H1 (cell line): ENCODE measurements around the gene ITGA4. TPM values are rescaled to one million over a fixed set of nuclear protein-coding genes. Genes with fewer than 3 reads are reported as not detected.

Experiments
- CTCF ChIA-PET: fragments of 300-600 bp; sonication (Branson Sonifier 250); formaldehyde crosslinking; loops from one replicate; lab custom pipeline; 2021; ENCODE audit not compliant: partially characterized antibody; lab: Charles Lee
- POLR2A ChIA-PET: fragments of 300-600 bp; sonication (Branson Sonifier 250); formaldehyde crosslinking; loops from one replicate; lab custom pipeline; 2021; ENCODE audit warnings: inconsistent platforms; ENCODE audit not compliant: partially characterized antibody; lab: Charles Lee
- DNase-seq, 2 experiments: peaks; one replicate each; pipeline versions ENCODE4 v3.0.0 to v3.0.0-alpha.2; 2010 to 2022; ENCODE audit warnings: low spot score in 2 of 2, low read depth in 1 of 2, mixed read lengths in 1 of 2
- FAIRE-seq: peaks from 2 replicates; lab custom pipeline; 2011; peaks lifted over from hg19 to GRCh38; lab: Jason Lieb, UNC
- H2AFZ ChIP-seq: 2 replicates; pipeline ENCODE4 v1.8.1; 2012; ENCODE audit warnings: low read length, inconsistent platforms
- H2AK5ac ChIP-seq: 2 replicates; pipeline ENCODE4 v1.6.1; 2013; ENCODE audit warnings: low read depth, low read length
- H2BK120ac ChIP-seq: replicated peaks from 2 replicates; pipeline ENCODE3; 2013; ENCODE audit warnings: low read depth, low read length, inconsistent platforms
- H2BK12ac ChIP-seq: 2 replicates; pipeline ENCODE4 v1.6.1; 2013; ENCODE audit warnings: low read depth, low read length
- H2BK15ac ChIP-seq: 2 replicates; pipeline ENCODE4 v1.6.1; 2013; ENCODE audit warnings: low read length
- H2BK20ac ChIP-seq: 2 replicates; pipeline ENCODE4 v1.6.1; 2013; ENCODE audit warnings: low read length
- H2BK5ac ChIP-seq: 2 replicates; pipeline ENCODE4 v1.6.1; 2013; ENCODE audit warnings: low read depth, low read length
- H3K14ac ChIP-seq: 2 replicates; pipeline ENCODE4 v1.6.1; 2013; ENCODE audit warnings: inconsistent platforms; ENCODE audit not compliant: insufficient read length
- H3K18ac ChIP-seq: 2 replicates; pipeline ENCODE4 v1.6.1; 2013; ENCODE audit warnings: low read length; ENCODE audit errors: extremely low read depth
- H3K23ac ChIP-seq: 2 replicates; pipeline ENCODE4 v1.6.1; 2013; ENCODE audit warnings: inconsistent platforms; ENCODE audit not compliant: insufficient read length
- H3K23me2 ChIP-seq: 2 replicates; pipeline ENCODE4 v1.6.1; 2013; ENCODE audit warnings: low read depth, low read length
- H3K27ac ChIP-seq: 2 replicates; pipeline ENCODE4 v1.6.1; 2011; ENCODE audit warnings: low read depth, low read length, inconsistent platforms
- H3K27me3 ChIP-seq, 4 experiments: replicated peaks in 1 of 4; 1 replicate in 1 of 4; 2 replicates in 3 of 4; pipeline versions ENCODE4 v1.6.1 to v1.8.1; 2011 to 2013; ENCODE audit warnings: low read length in 3 of 4, mild to moderate bottlenecking in 3 of 4, inconsistent platforms in 2 of 4, mixed read lengths in 2 of 4, moderate library complexity in 1 of 4; ENCODE audit not compliant: control insufficient read depth in 3 of 4, insufficient read depth in 3 of 4; ENCODE audit errors: extremely low read depth in 1 of 4
- H3K36me3 ChIP-seq, 4 experiments: 2 replicates each; pipeline versions ENCODE4 v1.6.1 to v1.8.1; 2011 to 2013; ENCODE audit warnings: mild to moderate bottlenecking in 4 of 4, low read length in 3 of 4, moderate library complexity in 2 of 4, control low read depth in 1 of 4, inconsistent platforms in 1 of 4; ENCODE audit not compliant: insufficient read depth in 4 of 4, control insufficient read depth in 2 of 4
- H3K4ac ChIP-seq: replicated peaks from 2 replicates; pipeline ENCODE3; 2013; ENCODE audit warnings: low read length, low read depth, mixed read lengths, inconsistent platforms; ENCODE audit not compliant: insufficient read length
- H3K4me1 ChIP-seq, 4 experiments: replicated peaks in 1 of 4; 1 replicate in 1 of 4; 2 replicates in 3 of 4; pipeline versions ENCODE4 v1.6.1 to v1.8.1; 2011 to 2013; ENCODE audit warnings: low read length in 3 of 4, inconsistent platforms in 2 of 4, mixed read lengths in 1 of 4; ENCODE audit not compliant: insufficient read depth in 4 of 4, control insufficient read depth in 3 of 4
- H3K4me2 ChIP-seq, 2 experiments: 2 replicates each; pipeline versions ENCODE4 v1.6.1 to v1.8.1; 2011 to 2013; ENCODE audit warnings: low read depth in 2 of 2, low read length in 2 of 2, control low read depth in 1 of 2, inconsistent platforms in 1 of 2, mild to moderate bottlenecking in 1 of 2; ENCODE audit not compliant: insufficient read depth in 1 of 2
- H3K4me3 ChIP-seq, 4 experiments: fragments of 200-600, 300-600 bp in 1 of 4; sonication (generic), shearing (Covaris generic), sonication (Bioruptor Twin) in 1 of 4; 2 replicates each; pipeline versions ENCODE4 v1.5.1 to v1.8.1; 2011 to 2016; ENCODE audit warnings: low read length in 4 of 4, low read depth in 3 of 4, control low read depth in 2 of 4, inconsistent platforms in 2 of 4, mild to moderate bottlenecking in 2 of 4, mixed read lengths in 1 of 4, moderate library complexity in 1 of 4; ENCODE audit not compliant: insufficient read depth in 2 of 4; ENCODE audit errors: extremely low read depth in 1 of 4
- H3K56ac ChIP-seq: replicated peaks from 2 replicates; pipeline ENCODE3; 2013; ENCODE audit warnings: low read depth, mild to moderate bottlenecking, mixed read lengths, low read length, inconsistent platforms; ENCODE audit not compliant: insufficient read length
- H3K79me1 ChIP-seq: 2 replicates; pipeline ENCODE4 v1.6.1; 2013; ENCODE audit warnings: low read depth, low read length, control low read depth
- H3K79me2 ChIP-seq, 2 experiments: 2 replicates each; pipeline versions ENCODE4 v1.6.1 to v1.8.1; 2012 to 2013; ENCODE audit warnings: low read length in 2 of 2, mild to moderate bottlenecking in 2 of 2, inconsistent platforms in 1 of 2; ENCODE audit not compliant: insufficient read depth in 2 of 2, control insufficient read depth in 1 of 2
- H3K9ac ChIP-seq, 4 experiments: replicated peaks in 1 of 4; 1 replicate in 1 of 4; 2 replicates in 3 of 4; pipeline versions ENCODE4 v1.6.1 to v1.8.1; 2011 to 2013; ENCODE audit warnings: low read depth in 3 of 4, low read length in 3 of 4, control low read depth in 2 of 4, mild to moderate bottlenecking in 2 of 4, moderate library complexity in 2 of 4, inconsistent platforms in 1 of 4; ENCODE audit errors: extremely low read depth in 1 of 4
- H3K9me3 ChIP-seq, 2 experiments: 2 replicates each; pipeline versions ENCODE4 v1.6.1 to v1.8.1; 2012 to 2013; ENCODE audit warnings: mild to moderate bottlenecking in 2 of 2, moderate library complexity in 2 of 2, control low read depth in 1 of 2, inconsistent platforms in 1 of 2, low read depth in 1 of 2, low read length in 1 of 2, mixed read lengths in 1 of 2; ENCODE audit not compliant: insufficient read depth in 2 of 2
- H4K20me1 ChIP-seq, 2 experiments: replicated peaks in 1 of 2; 2 replicates each; pipeline versions ENCODE3 to v1.8.1; 2011 to 2013; ENCODE audit warnings: inconsistent platforms in 2 of 2, low read length in 2 of 2, mild to moderate bottlenecking in 1 of 2; ENCODE audit not compliant: insufficient read depth in 2 of 2, control insufficient read depth in 1 of 2
- H4K5ac ChIP-seq: 2 replicates; pipeline ENCODE4 v1.6.1; 2013; ENCODE audit warnings: low read length, low read depth, mixed read lengths, inconsistent platforms; ENCODE audit not compliant: insufficient read length
- H4K8ac ChIP-seq: 2 replicates; pipeline ENCODE4 v1.8.0; 2013; ENCODE audit warnings: mild to moderate bottlenecking, moderate library complexity, low read length, inconsistent platforms; ENCODE audit not compliant: insufficient read depth; ENCODE audit errors: extremely low read depth
- H4K91ac ChIP-seq: replicated peaks from 2 replicates; pipeline ENCODE3; 2013; ENCODE audit warnings: low read length, mixed read lengths, inconsistent platforms; ENCODE audit not compliant: insufficient read length
- CBX8 ChIP-seq: fragments of 300-800, 300-1000 bp; sonication (generic); IDR thresholded peaks from 2 replicates; pipeline ENCODE4 v1.7.1; 2016; ENCODE audit warnings: low read depth, low read length, borderline replicate concordance
- CREB1 ChIP-seq: IDR thresholded peaks from 2 replicates; pipeline ENCODE4 v1.6.1; 2012; ENCODE audit warnings: inconsistent platforms
- HDAC2 ChIP-seq, 2 experiments: fragments of 300-600 bp in 1 of 2; sonication (generic) in 1 of 2; IDR thresholded peaks; 2 replicates each; pipeline ENCODE4 v1.6.1; 2011 to 2012; ENCODE audit warnings: low read depth in 2 of 2, low read length in 2 of 2, mild to moderate bottlenecking in 2 of 2, moderate library complexity in 2 of 2, borderline replicate concordance in 1 of 2, inconsistent platforms in 1 of 2
- HDAC6 ChIP-seq: IDR thresholded peaks from one replicate; pipeline ENCODE4 v1.7.1; 2012; ENCODE audit warnings: low read depth, mild to moderate bottlenecking, inconsistent platforms, low read length, moderate library complexity
- KDM4A ChIP-seq: IDR thresholded peaks from one replicate; pipeline ENCODE4 v1.7.1; 2012; ENCODE audit warnings: low read depth, mild to moderate bottlenecking, moderate library complexity, low read length, inconsistent platforms; ENCODE audit not compliant: severe bottlenecking
- NANOG ChIP-seq: IDR thresholded peaks from 2 replicates; pipeline ENCODE4 v1.6.1; 2011; ENCODE audit warnings: low read length, low read depth, mild to moderate bottlenecking, inconsistent platforms; ENCODE audit not compliant: insufficient read depth, poor library complexity, severe bottlenecking
- POLR2A ChIP-seq, 2 experiments: IDR thresholded peaks; 1 replicate in 1 of 2; 2 replicates in 1 of 2; pipeline ENCODE4 v1.6.1; 2011; ENCODE audit warnings: low read depth in 2 of 2, low read length in 2 of 2, mild to moderate bottlenecking in 2 of 2; ENCODE audit errors: control extremely low read depth in 1 of 2
- POU5F1 ChIP-seq: IDR thresholded peaks from 2 replicates; pipeline ENCODE4 v1.6.1; 2011; ENCODE audit warnings: low read depth, mild to moderate bottlenecking, low read length, moderate library complexity
- SAP30 ChIP-seq: fragments of 300-600 bp; sonication (generic); IDR thresholded peaks from 2 replicates; pipeline ENCODE4 v1.7.1; 2012; ENCODE audit warnings: low read length, moderate library complexity, mild to moderate bottlenecking, inconsistent platforms; ENCODE audit not compliant: insufficient read depth, insufficient replicate concordance
- SIX5 ChIP-seq: IDR thresholded peaks from 2 replicates; pipeline ENCODE4 v1.6.1; 2011; ENCODE audit warnings: mild to moderate bottlenecking, low read depth, low read length
- SP4 ChIP-seq: IDR thresholded peaks from 2 replicates; pipeline ENCODE4 v1.6.1; 2012; ENCODE audit warnings: low read length, inconsistent platforms
- WGBS, 2 experiments: shearing (Covaris generic) in 1 of 2; methylation state at CpG; one replicate each; pipeline versions ENCODE4 v1.1.6 to v1.1.7; 2013 to 2015; ENCODE audit warnings: low lambda C conversion rate in 2 of 2, mixed read lengths in 2 of 2, inconsistent platforms in 1 of 2, low coverage in 1 of 2, missing lambda C conversion rate in 1 of 2; ENCODE audit not compliant: insufficient replicate concordance in 2 of 2, insufficient coverage in 1 of 2, insufficient read length in 1 of 2; ENCODE audit errors: extremely low coverage in 1 of 2, missing lambda C conversion rate in 1 of 2; 5-methylcytosine and 5-hydroxymethylcytosine counted together
- polyA plus RNA-seq, 7 experiments: library from polyadenylated mRNA; depleted of rRNA in 3 of 7; stranded (reverse) in 5 of 7; unstranded in 2 of 7; fragments of >200 nt in 5 of 7; fragments of 200-250 nt in 2 of 7; gene quantifications; 1 replicate in 5 of 7; 2 replicates in 1 of 7; 4 replicates in 1 of 7; pipeline versions ENCODE4 v1.2.1 to v1.2.3, GENCODE V29; 2011 to 2013; ENCODE audit warnings: missing spikeins in 2 of 7, mixed read lengths in 2 of 7
- total RNA-seq: library from RNA; stranded (reverse); fragmentation: NEBNext Ultra II Directional; extraction: Animal tissue kit (Norgen Biotek cat#: 25700); gene quantifications from 2 replicates; pipeline ENCODE4 v1.2.1, GENCODE V29; 2021
- TF ChIP-seq, protein P1 (sequence below): IDR thresholded peaks from 2 replicates; pipeline ENCODE4 v1.6.1; 2011; ENCODE audit warnings: low read depth, mild to moderate bottlenecking, low read length; ENCODE audit not compliant: insufficient read depth

Gene ITGA4
- total and polyA plus RNA-seq, 2 of the 8 experiments (the other 6 are each of a cell fraction or from before 2014, with no cell fraction given): 0.60 to 2.1 TPM

DNA sequence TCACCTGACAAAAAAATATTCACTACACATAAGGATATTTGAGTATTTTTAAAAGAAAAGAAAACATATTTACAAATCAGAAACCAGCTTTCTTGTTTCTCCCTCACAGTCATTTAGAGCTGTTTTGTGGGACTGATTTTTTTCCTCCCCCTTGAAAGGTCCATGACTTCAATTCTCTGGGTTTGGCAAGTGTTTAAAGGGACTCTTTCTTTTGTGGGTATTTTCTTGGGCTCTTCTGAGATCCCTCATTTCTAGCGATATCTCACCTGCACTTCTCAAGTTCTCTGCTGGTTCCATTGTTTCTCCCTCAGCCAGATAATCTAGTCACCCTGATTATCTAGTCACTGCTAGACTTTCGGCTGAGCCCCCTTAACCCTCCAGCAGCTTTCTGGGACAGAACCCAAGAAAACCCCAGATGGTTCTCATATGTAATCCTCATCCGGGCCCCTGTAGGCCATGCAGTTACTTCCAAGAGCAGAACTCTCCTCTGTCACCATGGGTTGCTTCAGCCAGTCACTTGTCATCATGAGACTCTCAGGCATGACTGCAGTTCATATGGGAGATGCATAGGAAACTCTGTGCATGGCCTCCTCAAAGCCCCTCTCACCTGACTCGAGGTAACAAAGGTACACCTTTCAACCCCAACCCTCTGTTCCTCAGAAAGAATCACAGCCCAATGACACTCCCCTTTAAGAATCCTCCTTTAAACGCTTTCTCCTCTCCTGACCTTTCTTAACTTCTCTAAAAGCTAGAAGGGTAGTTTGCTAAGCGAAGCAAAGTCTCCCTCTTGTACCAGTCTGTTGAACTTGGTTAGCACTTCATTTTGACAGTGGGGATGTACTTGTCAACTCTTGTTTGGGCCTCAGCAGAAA, 36.7 kb upstream of the ITGA4 start:
- no peak overlapping the region for H4K91ac ChIP-seq
- no peaks in the 10 kb centered on the region for H3K79me2 ChIP-seq
- no peak overlapping the region for H3K9ac ChIP-seq
- no peak overlapping the region for H3K4ac ChIP-seq
- H3K56ac ChIP-seq: no peak overlapping the region
- H4K8ac ChIP-seq: no peak overlapping the region; the same call in 1 of the 2 replicates
- no peaks in the 10 kb centered on the region for H3K4me1 ChIP-seq
- ChIA-PET CTCF (interaction anchor here (1.3 to 1.5 kb wide), 2 partner anchors 9 to 11 kb away, joined by 3 to 8 read pairs; no protein-coding TSS in a partner anchor), POLR2A (no interaction called here)
- no peak overlapping the region for H3K4me3 ChIP-seq
- no peak overlapping the region for H2AK5ac ChIP-seq
- no peak overlapping the region for H2BK5ac ChIP-seq
- H2BK12ac ChIP-seq: no peak overlapping the region
- FAIRE-seq (no peak), DNase-seq (no peak)
- H3K4me2 ChIP-seq: no peak overlapping the region
- H3K23me2 ChIP-seq: no peaks in the 10 kb centered on the region
- no peak overlapping the region for H3K27ac ChIP-seq
- no peak overlapping the region for H3K14ac ChIP-seq
- peak overlapping the region; percentile 82; the same call in 1 of the 2 replicates for H2AFZ ChIP-seq
- no peaks in the 10 kb centered on the region for H3K79me1 ChIP-seq
- no peaks in the 10 kb centered on the region for H3K27me3 ChIP-seq
- no peaks in the 10 kb centered on the region for H3K36me3 ChIP-seq
- no peak overlapping the region for H3K23ac ChIP-seq
- no peaks in the 10 kb centered on the region; a peak in 1 of 4 replicates for H3K9me3 ChIP-seq
- 78% methylated on average over 6 of the region's 6 CpGs; no CpG with 5 or more reads in 1 of the 2 experiments for WGBS, 2 experiments
- H2BK120ac ChIP-seq: no peak overlapping the region
- TF ChIP-seq, protein P1, sequence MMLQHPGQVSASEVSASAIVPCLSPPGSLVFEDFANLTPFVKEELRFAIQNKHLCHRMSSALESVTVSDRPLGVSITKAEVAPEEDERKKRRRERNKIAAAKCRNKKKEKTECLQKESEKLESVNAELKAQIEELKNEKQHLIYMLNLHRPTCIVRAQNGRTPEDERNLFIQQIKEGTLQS: no peak
- TF ChIP-seq SP4 (no peak), SAP30 (no peak), KDM4A (no peak), HDAC2 (IDR thresholded peaks at IDR 0.05; ENCODE audit: borderline replicate concordance in 1 of 2, low read depth in 2 of 2, low read length in 2 of 2) (no peak), SIX5 (no peak), HDAC6 (no peak), POLR2A (IDR thresholded peaks at IDR 0.05; ENCODE audit: control extremely low read depth in 1 of 2, low read depth in 2 of 2, low read length in 2 of 2) (no peak), CBX8 (no peak), NANOG (no peak), CREB1 (no peak), POU5F1 (no peak)
- H2BK15ac ChIP-seq: no peak overlapping the region
- no peak overlapping the region for H3K18ac ChIP-seq
- H4K20me1 ChIP-seq: no peaks in the 10 kb centered on the region
- no peak overlapping the region for H4K5ac ChIP-seq
- no peak overlapping the region for H2BK20ac ChIP-seq
